GM12872 (cell line): ENCODE measurements around the gene ARHGEF38.

Experiments used
- CTCF ChIP-seq: IDR thresholded peaks from 3 replicates; pipeline ENCODE4 v1.5.1; 2011; ENCODE audit warnings: low read depth, mild to moderate bottlenecking, low read length, moderate library complexity; ENCODE audit not compliant: insufficient read depth

ARHGEF38 gene

GRCh38 chr4:105526656-105527055 is 25.8 kb upstream of the ARHGEF38 start:
- no peak for TF ChIP-seq CTCF

- TF ChIP-seq CTCF: no peak
Measured at GRCh38 chr4:105527081-105527480, 25.3 kb upstream of the ARHGEF38 start.

GRCh38 chr4:105536601-105537000 is 15.8 kb upstream of the ARHGEF38 start:
- TF ChIP-seq CTCF: no peak

- TF ChIP-seq CTCF: no peak
Measured at GRCh38 chr4:105541420-105541819, 11.0 kb upstream of the ARHGEF38 start.

GRCh38 chr4:105542039-105542438 is 10.4 kb upstream of the ARHGEF38 start:
- no peak for TF ChIP-seq CTCF

- TF ChIP-seq CTCF: no peak
Measured at GRCh38 chr4:105543346-105543745, 9.1 kb upstream of the ARHGEF38 start.

GRCh38 chr4:105543881-105544280 is 8.5 kb upstream of the ARHGEF38 start:
- TF ChIP-seq CTCF: no peak

GRCh38 chr4:105544520-105545286 is 7.7 kb upstream of the ARHGEF38 start:
- no peak for TF ChIP-seq CTCF
